ENCODE results near the gene PTPRO. TPM values are rescaled to one million over a fixed set of nuclear protein-coding genes. Genes with fewer than 3 reads are reported as not detected.

PTPRO gene
- total and polyA plus RNA-seq, 10 of the 15 experiments (the other 5 are each of a cell fraction or from before 2014, with no cell fraction given) = 1.2 to 5.3 (median 3.5) TPM

GRCh38 chr12:15603474-15604085, 281.3 kb downstream of the PTPRO start:
- no peak overlapping the region for H3K27ac ChIP-seq (ENCODE audit: control insufficient read depth, insufficient read depth)
- ATAC-seq (no peak), FAIRE-seq (no peak), DNase-seq (ENCODE audit: low read depth, low spot score) (no peak)
- H3K9me3 ChIP-seq (replicated peaks; ENCODE audit: control insufficient read depth, insufficient read depth, low read length) = no peaks in the 10 kb centered on the region
- H3K36me3 ChIP-seq (ENCODE audit: control insufficient read depth in 2 of 2, insufficient read depth in 2 of 2, low read length in 1 of 2) = no peaks in the 10 kb centered on the region
- intact Hi-C loops (cut with micrococcal nuclease; ENCODE audit: unreplicated experiment) = no loop called here
- H3K27me3 ChIP-seq (replicated peaks in 1 of 2; ENCODE audit: control insufficient read depth in 2 of 2, insufficient read depth in 2 of 2, low read length in 1 of 2) = no peaks in the 10 kb centered on the region
- H3K79me2 ChIP-seq (ENCODE audit: control insufficient read depth, insufficient read depth, low read length) = no peaks in the 10 kb centered on the region
- ChIA-PET SMC1A (ENCODE audit: uncharacterized antibody, unreplicated experiment) (interaction anchor here (0.8 to 3.9 kb wide), 5 partner anchors 13 to 143 kb away, joined by 3 to 13 read pairs (median 5); no protein-coding TSS in a partner anchor), RAD21 (ENCODE audit: unreplicated experiment) (interaction anchor here (0.9 to 1.5 kb wide), 2 partner anchors 252 to 254 kb away, joined by 3 to 7 read pairs; no protein-coding TSS in a partner anchor), CTCF (interaction anchor here (0.8 to 2.6 kb wide), 3 partner anchors 19 to 244 kb away, joined by 3 to 8 read pairs (median 3); no protein-coding TSS in a partner anchor), POLR2A (no interaction called here)
- H2AFZ ChIP-seq (ENCODE audit: control insufficient read depth, low read depth, low read length) = no peak overlapping the region
- H3K4me3 ChIP-seq = no peak overlapping the region
- H3K9ac ChIP-seq (ENCODE audit: control insufficient read depth, insufficient read depth, low read length) = no peak overlapping the region
- BruUV-seq (replicated peaks) = no TSS peak
- H3K4me1 ChIP-seq (ENCODE audit: control insufficient read depth, insufficient read depth, low read length) = no peaks in the 10 kb centered on the region
- 95% methylated on average over 4 of the region's 4 CpGs for WGBS (ENCODE audit: insufficient coverage, insufficient replicate concordance, low lambda C conversion rate, missing lambda C conversion rate)
- TF ChIP-seq PML (IDR thresholded peaks at IDR 0.05; ENCODE audit: low read length) (no peak), FOS (IDR thresholded peaks at IDR 0.05; ENCODE audit: borderline replicate concordance, extremely low read depth, insufficient read length) (no peak), ZBTB4 (CRISPR knock-in tag; IDR thresholded peaks at IDR 0.05) (no peak), IKZF1 (conservative IDR thresholded peaks at IDR 0.05) (no peak), CBFB (IDR thresholded peaks at IDR 0.05; ENCODE audit: low read depth) (no peak), ZBTB11 (CRISPR knock-in tag; IDR thresholded peaks at IDR 0.05) (no peak), TBL1XR1 (IDR thresholded peaks at IDR 0.05; ENCODE audit: low read depth, low read length) (no peak), NKRF (conservative IDR thresholded peaks at IDR 0.05) (no peak), SIN3A (IDR thresholded peaks at IDR 0.05; ENCODE audit: low read depth, low read length) (no peak), ZBED1 (IDR thresholded peaks at IDR 0.05; ENCODE audit: borderline replicate concordance) (no peak), BMI1 (IDR thresholded peaks at IDR 0.05; ENCODE audit: borderline replicate concordance) (no peak), YY1 (IDR thresholded peaks at IDR 0.05; ENCODE audit: low read depth, low read length) (no peak)
- in situ Hi-C loops (cut with MboI) = no loop called here
- H3K4me2 ChIP-seq (ENCODE audit: control insufficient read depth, insufficient read depth) = no peak overlapping the region
- no peaks in the 10 kb centered on the region for H4K20me1 ChIP-seq (ENCODE audit: control insufficient read depth, insufficient read depth)

All from GM12878 (cell line).